DOHH2 (cell line): ENCODE data around the gene PGK1.

Experiments
- EZH2phosphoT487 ChIP-seq: fragments of 200-600 bp; sonication (generic); IDR thresholded peaks from 2 replicates; pipeline ENCODE4 v1.6.1; 2017; ENCODE audit warnings: borderline replicate concordance, mild to moderate bottlenecking, antibody characterized with exemption, low read length, moderate library complexity, mixed read lengths
- TF ChIP-seq, protein P1 (sequence below): fragments of 200-600 bp; sonication (generic); IDR thresholded peaks from one replicate; pipeline ENCODE4 v1.5.1; 2014; ENCODE audit warnings: antibody characterized with exemption, mild to moderate bottlenecking, low read depth, low read length; ENCODE audit not compliant: poor library complexity, severe bottlenecking

DNA sequence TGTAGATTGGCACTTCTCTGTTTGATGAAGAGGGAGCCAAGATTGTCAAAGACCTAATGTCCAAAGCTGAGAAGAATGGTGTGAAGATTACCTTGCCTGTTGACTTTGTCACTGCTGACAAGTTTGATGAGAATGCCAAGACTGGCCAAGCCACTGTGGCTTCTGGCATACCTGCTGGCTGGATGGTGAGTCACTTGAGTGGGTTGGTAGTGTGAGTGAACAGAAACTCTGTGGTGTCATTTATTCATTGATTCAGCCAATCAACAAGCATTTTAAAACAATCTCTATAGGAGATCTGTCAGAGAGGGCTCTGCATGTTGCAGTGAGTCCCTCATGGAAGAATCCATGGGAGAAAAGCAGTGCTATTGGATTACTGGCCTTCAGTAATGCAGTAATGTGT lies 19.1 kb downstream of the PGK1 start:
- TF ChIP-seq, protein P1, sequence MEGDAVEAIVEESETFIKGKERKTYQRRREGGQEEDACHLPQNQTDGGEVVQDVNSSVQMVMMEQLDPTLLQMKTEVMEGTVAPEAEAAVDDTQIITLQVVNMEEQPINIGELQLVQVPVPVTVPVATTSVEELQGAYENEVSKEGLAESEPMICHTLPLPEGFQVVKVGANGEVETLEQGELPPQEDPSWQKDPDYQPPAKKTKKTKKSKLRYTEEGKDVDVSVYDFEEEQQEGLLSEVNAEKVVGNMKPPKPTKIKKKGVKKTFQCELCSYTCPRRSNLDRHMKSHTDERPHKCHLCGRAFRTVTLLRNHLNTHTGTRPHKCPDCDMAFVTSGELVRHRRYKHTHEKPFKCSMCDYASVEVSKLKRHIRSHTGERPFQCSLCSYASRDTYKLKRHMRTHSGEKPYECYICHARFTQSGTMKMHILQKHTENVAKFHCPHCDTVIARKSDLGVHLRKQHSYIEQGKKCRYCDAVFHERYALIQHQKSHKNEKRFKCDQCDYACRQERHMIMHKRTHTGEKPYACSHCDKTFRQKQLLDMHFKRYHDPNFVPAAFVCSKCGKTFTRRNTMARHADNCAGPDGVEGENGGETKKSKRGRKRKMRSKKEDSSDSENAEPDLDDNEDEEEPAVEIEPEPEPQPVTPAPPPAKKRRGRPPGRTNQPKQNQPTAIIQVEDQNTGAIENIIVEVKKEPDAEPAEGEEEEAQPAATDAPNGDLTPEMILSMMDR = no peak
- no peak for TF ChIP-seq EZH2phosphoT487
